Measurements from ENCODE around the gene MRNIP. TPM values are rescaled to one million over a fixed set of nuclear protein-coding genes. Genes with fewer than 3 reads are reported as not detected.

Gene MRNIP
- total and polyA plus RNA-seq, 5 donors: 12.3 to 20.5 (median 18.2) TPM

GRCh38 chr5:179901462-179901861 is 42.8 kb upstream of the MRNIP start:
- Histone ChIP-seq H3K27ac (ENCODE audit: low read length) (no peak overlapping the region), H3K4me3 (ENCODE audit: low read length) (no peak overlapping the region), H3K9me3 (ENCODE audit: control insufficient read depth, low read length) (no peaks in the 10 kb centered on the region), H3K27me3 (ENCODE audit: control insufficient read depth, insufficient read depth) (no peaks in the 10 kb centered on the region), H3K4me1 (ENCODE audit: control insufficient read depth, insufficient read depth, low read length) (no peaks in the 10 kb centered on the region)
- intact Hi-C loops (cut with DNase I): loop anchor here in 1 of 4 donors (10.0 kb wide), 1 partner anchor 167 kb away; the partner anchor contains the start of gene MAML1
- WGBS: 94% methylated on average over 6 of the region's 6 CpGs
- DNase-seq (no peak), ATAC-seq (no peak)

DNA sequence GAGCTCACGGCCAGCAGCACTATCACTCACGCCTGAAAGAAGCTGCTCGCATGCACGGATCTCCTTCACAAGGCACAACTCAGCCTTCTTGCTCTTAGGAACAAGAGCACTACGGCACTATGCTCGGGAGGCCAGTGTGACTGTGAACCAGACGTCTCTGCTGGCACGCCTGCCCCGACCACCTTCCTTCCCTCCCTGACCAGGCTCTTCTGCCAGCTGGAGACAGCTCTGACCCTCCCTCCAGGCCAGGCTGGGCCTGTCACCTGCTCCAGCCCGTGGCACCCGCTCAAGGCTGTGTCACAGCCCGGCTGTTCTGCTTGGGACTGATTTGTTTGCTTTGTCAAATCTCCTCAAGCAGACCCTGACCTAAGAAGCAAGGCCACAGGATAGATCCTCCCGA is 42.1 kb upstream of the MRNIP start:
- H3K27me3 ChIP-seq (ENCODE audit: control insufficient read depth, insufficient read depth): no peaks in the 10 kb centered on the region
- no peak overlapping the region for H3K27ac ChIP-seq (ENCODE audit: low read length)
- WGBS: 85% methylated on average over 13 of the region's 13 CpGs
- intact Hi-C loops (cut with DNase I): loop anchor here in 1 of 4 donors (10.0 kb wide), 1 partner anchor 166 kb away; the partner anchor contains the start of gene MAML1
- no peak for ATAC-seq
- no peaks in the 10 kb centered on the region for H3K4me1 ChIP-seq (ENCODE audit: control insufficient read depth, insufficient read depth, low read length)
- DNase-seq: no peak
- H3K9me3 ChIP-seq (ENCODE audit: control insufficient read depth, low read length): no peaks in the 10 kb centered on the region
- H3K4me3 ChIP-seq (ENCODE audit: low read length): no peak overlapping the region

GRCh38 chr5:179900206-179900605 is 41.6 kb upstream of the MRNIP start:
- DNase-seq (no peak), ATAC-seq (no peak)
- no peaks in the 10 kb centered on the region for H3K27me3 ChIP-seq (ENCODE audit: control insufficient read depth, insufficient read depth)
- no peak overlapping the region for H3K4me3 ChIP-seq (ENCODE audit: low read length)
- intact Hi-C loops (cut with DNase I): loop anchor here in 1 of 4 donors (10.0 kb wide), 1 partner anchor 165 kb away; the partner anchor contains the start of gene MAML1
- no peaks in the 10 kb centered on the region for H3K9me3 ChIP-seq (ENCODE audit: control insufficient read depth, low read length)
- H3K4me1 ChIP-seq (ENCODE audit: control insufficient read depth, insufficient read depth, low read length): no peaks in the 10 kb centered on the region
- WGBS: 83% methylated on average over 9 of the region's 9 CpGs
- H3K27ac ChIP-seq (ENCODE audit: low read length): no peak overlapping the region

GRCh38 chr5:179895861-179896260 is 37.2 kb upstream of the MRNIP start:
- Histone ChIP-seq H3K4me3 (ENCODE audit: low read length) (no peak overlapping the region), H3K27me3 (ENCODE audit: control insufficient read depth, insufficient read depth) (no peaks in the 10 kb centered on the region), H3K27ac (ENCODE audit: low read length) (no peak overlapping the region), H3K4me1 (ENCODE audit: control insufficient read depth, insufficient read depth, low read length) (no peaks in the 10 kb centered on the region), H3K9me3 (ENCODE audit: control insufficient read depth, low read length) (no peaks in the 10 kb centered on the region)
- intact Hi-C loops (cut with DNase I): no loop called here
- DNase-seq (no peak), ATAC-seq (no peak)
- 59% methylated on average over 6 of the region's 6 CpGs for WGBS

- ATAC-seq (no peak), DNase-seq (peak in 1 of 3 donors; percentile 30)
- Histone ChIP-seq H3K4me3 (ENCODE audit: low read length) (no peak overlapping the region), H3K27me3 (ENCODE audit: control insufficient read depth, insufficient read depth) (no peaks in the 10 kb centered on the region), H3K9me3 (ENCODE audit: control insufficient read depth, low read length) (no peaks in the 10 kb centered on the region), H3K27ac (ENCODE audit: low read length) (no peak overlapping the region), H3K4me1 (ENCODE audit: control insufficient read depth, insufficient read depth, low read length) (no peaks in the 10 kb centered on the region)
- intact Hi-C loops (cut with DNase I): no loop called here
- 92% methylated on average over 26 of the region's 26 CpGs for WGBS
These were observed 35.6 kb upstream of the MRNIP start for GRCh38 chr5:179893958-179894895.

DNA sequence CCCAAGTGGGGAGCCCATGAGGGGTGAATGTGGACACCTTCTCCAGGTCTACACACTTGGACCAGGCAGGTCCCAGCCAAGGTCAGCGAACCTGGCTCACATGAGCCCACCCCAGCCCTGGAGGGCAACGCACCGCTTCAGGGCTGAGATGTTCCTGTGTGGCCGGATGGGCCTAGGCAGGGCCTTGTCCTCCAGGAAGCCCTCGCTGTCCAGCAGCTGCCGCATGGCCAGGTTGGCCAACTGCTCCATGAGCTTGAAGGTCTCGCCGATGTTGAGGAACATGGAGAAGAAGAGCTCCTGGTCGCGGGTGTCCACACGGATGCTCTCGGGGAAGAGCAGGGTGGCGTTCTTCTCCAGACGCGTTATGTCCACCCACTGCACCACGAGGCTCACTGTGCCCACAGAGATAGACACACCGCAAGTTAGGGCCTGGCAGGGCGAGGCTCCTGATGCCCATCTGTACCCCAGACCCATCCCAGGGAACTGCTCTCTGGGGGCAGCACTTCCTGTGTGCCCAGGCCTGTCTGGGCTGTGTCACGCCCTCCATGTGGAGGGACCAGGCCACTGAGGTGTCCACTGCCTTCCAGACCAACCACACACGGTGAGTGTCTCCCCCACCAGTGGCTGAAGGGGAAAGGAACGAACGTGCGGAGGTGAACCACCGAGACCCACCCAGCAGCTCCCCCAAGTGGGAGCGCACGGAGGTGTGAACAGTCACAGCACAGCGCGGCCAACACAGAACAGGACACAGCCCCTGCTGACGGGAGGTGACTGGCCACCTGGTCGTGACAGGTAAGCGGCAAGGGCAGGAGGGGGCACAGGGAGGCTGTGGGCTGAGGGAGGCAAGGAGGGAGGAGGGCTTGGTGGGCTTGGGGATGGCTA is 34.7 kb upstream of the MRNIP start:
- H3K27me3 ChIP-seq (ENCODE audit: control insufficient read depth, insufficient read depth): no peaks in the 10 kb centered on the region
- no peak for ATAC-seq
- no peak overlapping the region for H3K27ac ChIP-seq (ENCODE audit: low read length)
- intact Hi-C loops (cut with DNase I): no loop called here
- H3K9me3 ChIP-seq (ENCODE audit: control insufficient read depth, low read length): no peaks in the 10 kb centered on the region
- H3K4me1 ChIP-seq (ENCODE audit: control insufficient read depth, insufficient read depth, low read length): no peaks in the 10 kb centered on the region
- DNase-seq: peak in 1 of 3 donors; percentile 20
- WGBS: 93% methylated on average over 31 of the region's 31 CpGs
- no peak overlapping the region for H3K4me3 ChIP-seq (ENCODE audit: low read length)

- H3K4me1 ChIP-seq (ENCODE audit: control insufficient read depth, insufficient read depth, low read length): no peaks in the 10 kb centered on the region
- no peak overlapping the region for H3K4me3 ChIP-seq (ENCODE audit: low read length)
- intact Hi-C loops (cut with DNase I): no loop called here
- no peak for ATAC-seq
- WGBS: 83% methylated on average over 5 of the region's 5 CpGs
- peak in 1 of 3 donors; percentile 12 for DNase-seq
- no peaks in the 10 kb centered on the region for H3K27me3 ChIP-seq (ENCODE audit: control insufficient read depth, insufficient read depth)
- H3K9me3 ChIP-seq (ENCODE audit: control insufficient read depth, low read length): no peaks in the 10 kb centered on the region
- H3K27ac ChIP-seq (ENCODE audit: low read length): no peak overlapping the region
These were observed 33.6 kb upstream of the MRNIP start for GRCh38 chr5:179892255-179892654.

DNA sequence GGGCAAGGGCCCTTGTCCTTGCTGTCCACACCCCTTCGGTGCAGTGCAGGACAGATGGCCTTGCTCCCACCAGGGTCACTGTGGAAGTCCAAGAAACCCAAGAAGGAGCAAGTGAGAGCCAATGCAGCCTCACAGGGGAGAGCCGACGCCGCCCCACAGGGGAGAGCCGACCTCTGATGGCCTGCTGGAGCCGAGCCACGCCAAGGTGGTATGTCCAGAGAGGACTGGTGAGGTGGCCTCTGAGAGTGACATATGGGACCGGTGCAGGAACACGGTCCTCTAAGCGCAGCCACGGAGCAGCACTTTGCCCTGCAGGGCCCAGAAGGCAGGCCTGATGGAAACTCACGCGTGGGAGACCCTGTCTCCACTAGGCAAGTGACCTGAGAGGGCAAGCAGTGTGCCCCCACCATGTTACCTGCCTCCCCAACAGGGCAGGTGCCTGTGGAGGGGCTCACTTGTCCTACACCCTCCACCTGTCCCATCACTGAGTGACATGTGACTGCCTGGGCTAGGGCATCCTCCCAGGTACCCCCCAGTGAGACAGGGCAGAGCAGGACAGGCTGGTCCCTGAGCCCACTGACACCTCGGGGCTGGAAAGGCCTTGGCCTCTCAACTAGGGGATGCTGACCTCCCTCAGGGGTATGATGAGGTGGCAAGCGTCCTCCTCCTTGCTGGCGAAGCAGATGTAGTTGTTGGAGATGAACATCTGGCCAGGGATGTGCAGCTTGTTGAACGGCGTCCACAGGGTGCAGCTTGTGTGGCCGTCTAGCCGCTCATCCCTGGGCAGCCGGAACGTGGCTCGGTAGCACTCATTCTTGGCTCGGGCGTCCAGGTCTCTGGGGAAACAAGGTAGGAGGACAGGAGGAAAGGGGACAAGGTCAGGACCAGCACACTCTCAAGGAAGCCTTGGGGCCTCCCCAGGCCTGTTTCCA is 32.4 kb upstream of the MRNIP start:
- DNase-seq: peak in 1 of 3 donors; percentile 35
- Histone ChIP-seq H3K27me3 (ENCODE audit: control insufficient read depth, insufficient read depth) (no peaks in the 10 kb centered on the region), H3K9me3 (ENCODE audit: control insufficient read depth, low read length) (no peaks in the 10 kb centered on the region), H3K4me1 (ENCODE audit: control insufficient read depth, insufficient read depth, low read length) (no peaks in the 10 kb centered on the region), H3K27ac (ENCODE audit: low read length) (no peak overlapping the region), H3K4me3 (ENCODE audit: low read length) (no peak overlapping the region)
- intact Hi-C loops (cut with DNase I): no loop called here
- ATAC-seq: no peak
- WGBS: 94% methylated on average over 25 of the region's 25 CpGs

- WGBS: 92% methylated on average over 13 of the region's 13 CpGs
- Histone ChIP-seq H3K27ac (ENCODE audit: low read length) (no peak overlapping the region), H3K4me1 (ENCODE audit: control insufficient read depth, insufficient read depth, low read length) (no peaks in the 10 kb centered on the region), H3K9me3 (ENCODE audit: control insufficient read depth, low read length) (no peaks in the 10 kb centered on the region), H3K4me3 (ENCODE audit: low read length) (no peak overlapping the region), H3K27me3 (ENCODE audit: control insufficient read depth, insufficient read depth) (no peaks in the 10 kb centered on the region)
- intact Hi-C loops (cut with DNase I): no loop called here
- no peak for ATAC-seq
- peak in 1 of 3 donors; percentile 7 for DNase-seq
These were observed 31.3 kb upstream of the MRNIP start for GRCh38 chr5:179889885-179890284.

GRCh38 chr5:179887802-179888201 is 29.2 kb upstream of the MRNIP start:
- Histone ChIP-seq H3K27ac (ENCODE audit: low read length) (no peak overlapping the region), H3K4me1 (ENCODE audit: control insufficient read depth, insufficient read depth, low read length) (no peaks in the 10 kb centered on the region), H3K9me3 (ENCODE audit: control insufficient read depth, low read length) (no peaks in the 10 kb centered on the region), H3K27me3 (ENCODE audit: control insufficient read depth, insufficient read depth) (no peaks in the 10 kb centered on the region), H3K4me3 (ENCODE audit: low read length) (no peak overlapping the region)
- ATAC-seq (no peak), DNase-seq (peak in 1 of 3 donors; percentile 27)
- intact Hi-C loops (cut with DNase I): no loop called here
- 96% methylated on average over 6 of the region's 6 CpGs for WGBS
